ENCODE measurements around the gene UNCX. TPM values are rescaled to one million over a fixed set of nuclear protein-coding genes. Genes with fewer than 3 reads are reported as not detected.

Gene UNCX
- total RNA-seq, 1 experiment from 2014 or later, result not detected

- DNase-seq (ENCODE audit: low read depth), result no peak
These were observed 10.1 kb downstream of the UNCX start for GRCh38 chr7:1242606-1243289.

GRCh38 chr7:1243290-1243963, 10.8 kb downstream of the UNCX start:
- no peak for DNase-seq (ENCODE audit: low read depth)

- DNase-seq (ENCODE audit: low read depth), result no peak
These were observed 11.3 kb downstream of the UNCX start for GRCh38 chr7:1243964-1244416.

- no peak for DNase-seq (ENCODE audit: low read depth)
These were observed 12.2 kb downstream of the UNCX start for GRCh38 chr7:1244700-1245523.

- DNase-seq (ENCODE audit: low read depth), result no peak
These were observed 12.9 kb downstream of the UNCX start for GRCh38 chr7:1245524-1246050.

GRCh38 chr7:1246160-1246870, 13.6 kb downstream of the UNCX start:
- no peak for DNase-seq (ENCODE audit: low read depth)

GRCh38 chr7:1246871-1247526, 14.3 kb downstream of the UNCX start:
- DNase-seq (ENCODE audit: low read depth), result no peak

- no peak for DNase-seq (ENCODE audit: low read depth)
These were observed 14.9 kb downstream of the UNCX start for GRCh38 chr7:1247527-1248041.

- no peak for DNase-seq (ENCODE audit: low read depth)
These were observed 15.7 kb downstream of the UNCX start for GRCh38 chr7:1248143-1248915.

GRCh38 chr7:1248916-1249581, 16.4 kb downstream of the UNCX start:
- no peak for DNase-seq (ENCODE audit: low read depth)

- DNase-seq (ENCODE audit: low read depth), result no peak
These were observed 17.1 kb downstream of the UNCX start for GRCh38 chr7:1249731-1250130.

GRCh38 chr7:1250901-1251300, 18.2 kb downstream of the UNCX start:
- DNase-seq (ENCODE audit: low read depth), result no peak

GRCh38 chr7:1251796-1252539, 19.3 kb downstream of the UNCX start:
- DNase-seq (ENCODE audit: low read depth), result no peak

- DNase-seq (ENCODE audit: low read depth), result no peak
These were observed 19.9 kb downstream of the UNCX start for GRCh38 chr7:1252540-1253090.

GRCh38 chr7:1253681-1254181, 21.1 kb downstream of the UNCX start:
- no peak for DNase-seq (ENCODE audit: low read depth)

- DNase-seq (ENCODE audit: low read depth), result no peak
These were observed 21.8 kb downstream of the UNCX start for GRCh38 chr7:1254281-1255079.
